GM18517 (cell line): ENCODE measurements around the gene RPTOR.

Experiments used
- ATAC-seq: cut with Tn5 transposase; IDR thresholded peaks from one replicate; pipeline ENCODE4 v1.9.1; 2021; ENCODE audit warnings: mild to moderate bottlenecking, moderate library complexity; ENCODE audit not compliant: unreplicated experiment

The RPTOR gene

DNA sequence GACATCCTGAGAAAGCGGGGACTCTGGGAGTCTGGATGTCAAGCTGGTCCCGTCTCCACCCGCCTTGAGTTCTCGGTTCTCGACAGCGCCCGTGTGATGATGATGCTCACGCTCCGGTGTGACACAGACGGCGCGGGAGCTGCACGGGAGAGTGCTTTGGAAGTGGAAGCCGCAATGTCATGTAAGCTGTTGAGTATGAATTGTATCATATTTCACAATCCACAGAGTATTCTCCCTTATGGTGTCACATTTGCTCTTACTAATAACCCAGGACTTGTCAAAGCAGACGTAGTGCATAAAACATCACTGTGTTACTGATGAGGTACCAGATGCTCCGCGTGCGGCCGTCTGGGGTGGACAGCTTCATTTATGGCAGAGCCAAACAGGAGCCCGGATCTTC, 229.5 kb downstream of the RPTOR start:
- ATAC-seq: no peak

DNA sequence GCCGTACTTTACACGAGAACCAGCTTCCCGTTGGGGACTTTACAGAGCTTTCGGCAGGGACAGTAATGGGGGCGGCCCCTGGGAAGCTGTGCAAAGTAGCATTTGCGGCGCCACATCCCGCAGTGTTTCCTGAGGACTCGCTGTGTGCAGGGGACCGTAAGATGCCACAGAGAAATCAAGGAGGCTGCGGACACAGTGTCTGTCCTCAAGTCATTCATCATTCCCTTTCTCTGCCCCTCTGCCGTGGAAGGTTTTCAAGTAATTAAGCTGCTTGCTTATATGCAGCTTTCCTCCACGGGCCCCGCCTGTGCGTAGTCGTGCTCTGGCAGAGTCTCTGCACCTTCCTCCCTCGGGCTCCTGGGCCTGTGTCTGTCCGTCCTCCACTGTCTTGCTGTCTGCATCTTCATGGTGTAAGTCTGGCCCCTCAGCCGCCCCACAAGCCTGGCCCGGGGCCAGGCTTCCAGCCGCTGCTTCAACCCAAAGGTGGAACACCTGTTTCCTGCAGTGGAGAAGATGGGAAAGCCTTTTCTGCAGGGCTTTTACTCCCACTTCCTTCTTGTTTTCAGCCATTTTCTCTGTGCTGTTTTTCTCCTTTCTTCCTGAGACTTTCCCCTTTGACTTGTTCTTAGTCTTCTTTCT, 230.1 kb downstream of the RPTOR start:
- no peak for ATAC-seq

DNA sequence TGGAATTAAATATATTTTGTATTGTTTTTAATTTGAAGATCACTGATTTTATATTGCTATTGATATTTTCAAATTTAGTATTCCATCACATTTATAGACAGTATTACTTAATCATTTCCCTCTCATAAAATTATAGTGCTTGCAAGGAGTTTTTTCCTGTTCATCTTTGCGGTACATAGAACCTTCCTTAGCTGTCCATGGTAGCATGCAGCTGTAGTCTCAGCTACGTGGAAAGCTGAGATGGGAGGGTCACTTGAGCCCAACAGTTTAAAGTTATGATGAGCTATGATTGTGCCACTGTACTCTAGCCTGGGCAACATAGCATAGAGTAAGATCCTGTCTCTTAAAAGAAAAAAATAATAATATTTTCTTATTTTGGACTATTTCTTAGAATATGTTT, 231.2 kb downstream of the RPTOR start:
- ATAC-seq: no peak

GRCh38 chr17:80777274-80777673, 232.6 kb downstream of the RPTOR start:
- no peak for ATAC-seq

DNA sequence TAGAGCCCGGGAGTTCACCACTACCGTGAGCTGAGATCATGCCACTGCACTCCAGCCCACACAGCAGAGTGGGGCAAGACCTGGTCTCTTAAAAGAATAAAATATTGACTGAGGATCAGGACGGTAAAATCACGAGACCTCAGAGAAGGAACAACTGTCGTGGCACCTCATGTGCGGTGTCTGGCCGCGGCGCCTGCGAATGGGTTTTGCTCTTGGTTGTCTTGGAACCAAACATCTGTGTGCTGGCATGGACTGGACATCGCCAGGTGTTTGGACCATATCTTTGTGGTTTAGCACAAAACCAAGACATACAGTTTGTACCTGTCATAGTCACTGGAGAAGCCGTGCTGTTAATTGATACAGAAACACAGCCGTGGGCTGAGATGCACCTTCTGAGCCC, 234.1 kb downstream of the RPTOR start:
- no peak for ATAC-seq

GRCh38 chr17:80779336-80779735, 234.7 kb downstream of the RPTOR start:
- no peak for ATAC-seq

GRCh38 chr17:80779961-80780380, 235.3 kb downstream of the RPTOR start:
- ATAC-seq: no peak

DNA sequence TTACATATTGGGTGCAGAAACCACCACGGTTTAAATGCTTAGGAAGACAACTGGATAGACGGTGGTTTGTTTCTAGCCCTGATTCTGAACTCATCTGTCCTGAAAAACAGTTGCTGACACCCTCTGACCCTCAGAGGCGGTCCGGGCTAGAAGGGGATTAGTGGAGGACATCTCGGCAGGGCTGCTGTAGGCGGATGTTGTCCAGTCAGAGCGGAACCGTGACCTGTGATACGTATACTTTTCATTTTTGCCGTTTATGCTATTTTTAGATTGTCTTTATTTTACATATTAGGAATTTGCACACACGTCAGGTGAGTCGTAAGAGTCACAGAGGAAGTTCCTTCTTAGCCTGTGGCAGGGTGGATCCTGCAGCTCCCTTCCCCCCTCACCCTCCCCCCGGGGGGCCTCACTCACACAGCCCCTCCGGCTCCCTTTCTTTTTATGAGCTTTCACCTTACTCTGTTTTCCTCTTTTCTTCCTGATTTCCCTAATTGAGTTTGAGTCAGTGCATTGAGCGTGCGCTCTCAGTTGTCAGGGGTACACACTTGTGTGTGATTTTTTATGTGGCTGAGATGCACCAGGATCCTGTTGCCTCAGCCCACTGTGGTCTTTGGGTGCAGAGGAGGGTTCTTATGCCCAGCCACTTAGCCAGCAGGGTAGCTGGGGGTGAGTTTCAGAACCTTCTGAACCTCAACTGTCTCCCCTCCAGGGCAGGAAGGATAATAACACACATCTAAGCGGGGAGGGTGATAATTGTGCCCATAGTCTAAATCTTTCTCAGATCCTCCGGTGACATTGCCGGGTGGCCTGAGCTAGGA, 236.0 kb downstream of the RPTOR start:
- peak; percentile 75 for ATAC-seq

GRCh38 chr17:80781211-80781610, 236.6 kb downstream of the RPTOR start:
- no peak for ATAC-seq

GRCh38 chr17:80781807-80782277, 237.2 kb downstream of the RPTOR start:
- no peak for ATAC-seq

GRCh38 chr17:80782536-80783427, 238.1 kb downstream of the RPTOR start:
- ATAC-seq: no peak

GRCh38 chr17:80783486-80783885, 238.8 kb downstream of the RPTOR start:
- no peak for ATAC-seq

GRCh38 chr17:80783971-80784370, 239.3 kb downstream of the RPTOR start:
- no peak for ATAC-seq

- ATAC-seq: no peak
Measured at GRCh38 chr17:80785477-80786178, 241.0 kb downstream of the RPTOR start.

- no peak for ATAC-seq
Measured at GRCh38 chr17:80786470-80786869, 241.8 kb downstream of the RPTOR start.

DNA sequence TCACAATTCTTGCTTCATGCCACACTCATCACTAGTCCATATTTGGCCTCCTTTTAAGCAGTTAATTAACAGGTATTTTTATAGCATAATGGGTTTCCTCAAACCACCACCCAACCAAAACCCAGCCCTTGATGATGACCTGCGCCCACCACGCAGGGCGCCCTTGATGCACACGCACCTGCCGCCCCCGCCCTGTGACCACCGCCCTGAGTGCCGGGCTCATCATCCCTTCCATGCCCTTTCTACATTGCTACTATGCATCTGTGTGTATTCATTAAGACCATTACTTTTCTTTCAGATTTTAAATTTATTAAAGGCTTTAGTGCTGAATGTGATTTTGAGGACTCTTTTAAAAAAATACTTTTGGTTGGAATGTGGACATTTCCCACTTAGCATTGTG, 242.2 kb downstream of the RPTOR start:
- ATAC-seq: no peak

- no peak for ATAC-seq
Measured at GRCh38 chr17:80787881-80788280, 243.2 kb downstream of the RPTOR start.

GRCh38 chr17:80789356-80789902, 244.8 kb downstream of the RPTOR start:
- ATAC-seq: no peak

- ATAC-seq: peak; percentile 54
Measured at GRCh38 chr17:80790021-80790765, 245.6 kb downstream of the RPTOR start.
